DMS153 treated with DMSO at 0.1 percent for 48 hours (cell line): Measurements from ENCODE around the gene CSTF1.
"Not testable (repeated sequence)": the region's sequence is repeated elsewhere in the genome, so short reads cannot be mapped to it uniquely, and the experiment has no call there.

Experiments
- DNase-seq: peaks from one replicate; lab custom pipeline; 2025; ENCODE audit not compliant: unreplicated experiment; lab: John Stamatoyannopoulos, UW

CSTF1 gene

DNA sequence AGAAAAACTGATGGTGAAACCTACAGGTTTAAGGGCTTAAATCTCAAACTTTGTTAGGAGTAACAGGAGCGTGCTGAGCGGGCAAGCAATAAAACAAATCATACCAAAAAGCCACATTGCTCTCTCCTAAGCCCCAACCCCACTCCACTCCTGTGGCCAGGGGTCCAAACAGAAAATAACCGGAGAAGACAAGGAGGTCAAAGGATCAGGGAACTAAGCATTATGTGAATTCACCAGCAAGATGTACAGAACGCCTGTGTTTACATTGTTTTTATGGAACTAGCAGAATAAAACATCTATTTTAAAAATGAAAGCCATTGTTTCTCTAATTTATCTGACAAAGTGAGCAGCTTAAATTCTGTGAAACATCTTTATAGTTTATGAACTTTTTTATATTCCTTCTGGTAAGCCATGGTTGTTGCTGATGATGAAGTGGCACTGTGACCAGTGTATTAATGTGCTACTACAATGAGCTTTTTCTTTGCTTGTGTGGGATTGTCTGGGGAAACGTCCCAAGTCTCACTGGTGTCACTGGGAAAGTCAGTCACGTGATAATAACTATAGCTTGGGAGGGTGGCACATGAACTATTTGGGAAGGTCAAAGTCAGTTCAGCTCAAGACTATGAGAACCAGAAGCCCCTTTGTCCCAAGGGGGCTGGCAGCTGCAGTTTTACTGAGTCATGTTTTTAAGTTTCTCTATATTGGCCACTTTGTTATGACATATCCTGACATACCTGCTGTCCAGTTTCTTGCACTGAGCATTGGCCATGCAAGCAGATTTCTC lies 23.9 kb upstream of the CSTF1 start:
- DNase-seq: no peak

DNA sequence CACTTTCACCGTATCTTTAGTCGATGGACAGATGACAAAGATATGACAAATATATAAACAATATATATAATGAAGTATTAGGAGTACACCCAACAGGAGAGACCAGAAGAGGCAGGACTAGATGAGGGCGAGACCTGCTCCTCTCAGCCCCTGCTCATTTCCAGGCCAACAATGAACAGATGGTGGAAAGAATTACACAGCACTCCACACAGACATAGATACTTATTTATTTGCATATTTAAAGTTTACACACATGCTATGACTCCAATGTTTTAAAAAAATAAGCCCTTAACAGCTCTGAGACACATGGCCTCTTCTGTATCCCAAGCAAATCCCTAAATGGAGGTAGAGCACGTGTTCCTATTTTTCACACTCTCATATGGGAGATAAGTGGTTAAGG lies 23.3 kb upstream of the CSTF1 start:
- DNase-seq: no peak

- no peak for DNase-seq
These were observed 20.5 kb upstream of the CSTF1 start for GRCh38 chr20:56371977-56372376.

GRCh38 chr20:56372850-56373249 lies 19.6 kb upstream of the CSTF1 start:
- DNase-seq: no peak

DNA sequence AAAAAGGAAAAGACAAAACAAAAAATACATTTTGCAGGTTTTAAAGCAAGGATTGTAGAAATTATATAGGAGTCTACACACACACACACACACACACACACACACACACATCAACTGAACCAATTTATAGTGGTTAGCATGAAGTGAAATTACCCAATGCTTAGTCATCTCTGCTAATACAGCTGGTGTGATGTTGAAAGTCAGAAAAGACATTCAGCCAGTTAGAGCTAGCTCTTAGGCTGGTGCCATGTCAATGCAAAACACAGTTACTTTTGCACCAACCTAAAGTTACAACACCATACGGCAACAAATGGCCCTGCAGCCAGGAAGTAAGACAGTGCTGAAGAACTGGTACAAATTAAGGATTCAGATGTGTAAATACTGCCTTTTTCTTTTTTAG lies 18.5 kb upstream of the CSTF1 start:
- no peak for DNase-seq

GRCh38 chr20:56376331-56376730 lies 16.1 kb upstream of the CSTF1 start:
- DNase-seq: no peak

GRCh38 chr20:56378386-56378785 lies 14.1 kb upstream of the CSTF1 start:
- DNase-seq: no peak

GRCh38 chr20:56380375-56380774 lies 12.1 kb upstream of the CSTF1 start:
- no peak for DNase-seq

- DNase-seq: no peak
These were observed 10.9 kb upstream of the CSTF1 start for GRCh38 chr20:56381501-56381900.

GRCh38 chr20:56382696-56383095 lies 9.7 kb upstream of the CSTF1 start:
- DNase-seq: no peak

DNA sequence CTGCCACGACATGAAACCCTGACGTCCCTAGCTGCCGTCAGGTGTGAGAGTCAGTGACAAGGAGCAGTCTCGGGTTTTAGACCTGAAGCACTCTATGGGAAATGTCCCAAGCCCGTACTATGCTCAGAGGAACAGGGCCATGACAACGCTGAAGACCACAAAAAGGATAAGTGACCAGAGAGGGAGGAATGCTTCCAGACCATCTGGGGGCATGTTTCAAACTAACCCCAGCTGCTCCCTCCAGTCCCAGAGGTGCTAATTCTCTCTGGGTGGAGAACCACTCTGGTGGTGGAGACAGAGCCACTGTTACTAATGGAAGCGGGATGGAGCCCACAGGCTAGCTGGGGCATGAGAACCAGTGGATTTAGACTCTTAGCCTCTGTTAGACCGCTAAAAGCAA lies 9.1 kb upstream of the CSTF1 start:
- no peak for DNase-seq

GRCh38 chr20:56385130-56385529 lies 7.3 kb upstream of the CSTF1 start:
- no peak for DNase-seq

- no peak for DNase-seq
These were observed 6.2 kb upstream of the CSTF1 start for GRCh38 chr20:56386219-56386618.

GRCh38 chr20:56388882-56389281 lies 3.6 kb upstream of the CSTF1 start:
- DNase-seq: no peak

- no peak for DNase-seq
These were observed 2.6 kb upstream of the CSTF1 start for GRCh38 chr20:56389807-56390206.

- DNase-seq: not testable (repeated sequence)
These were observed 2.0 kb upstream of the CSTF1 start for GRCh38 chr20:56390396-56390795.

GRCh38 chr20:56391037-56391436 lies 1.4 kb upstream of the CSTF1 start:
- DNase-seq: no peak

DNA sequence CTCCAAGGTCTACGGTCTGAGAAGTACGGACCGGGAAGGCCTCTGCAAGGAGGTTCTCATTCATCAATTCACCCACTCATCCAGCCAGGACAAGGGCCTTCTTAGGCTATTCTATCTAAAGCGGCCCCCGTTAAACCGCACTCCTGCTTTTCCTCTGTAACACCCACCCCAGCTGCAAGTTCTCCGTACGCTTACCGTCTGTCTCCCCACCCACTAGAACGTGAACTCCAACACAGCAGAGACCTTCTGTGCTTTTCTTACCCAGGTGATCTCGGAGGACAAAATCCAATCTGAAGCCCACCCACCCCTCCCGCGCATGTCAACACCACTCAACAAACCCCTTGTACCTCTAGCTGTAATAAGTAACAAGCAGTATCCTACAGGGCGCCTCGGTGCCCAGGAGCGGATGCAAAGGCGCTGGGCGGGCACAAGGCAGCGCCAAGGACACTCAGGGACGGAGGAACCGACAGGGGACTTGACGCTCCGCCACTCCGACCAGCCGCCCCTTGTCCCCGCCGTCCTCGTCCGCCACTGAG lies 781 bp upstream of the CSTF1 start:
- DNase-seq: no peak

GRCh38 chr20:56392881-56393482 lies 537 bp downstream of the CSTF1 start:
- no peak for DNase-seq

- DNase-seq: no peak
These were observed 1.2 kb downstream of the CSTF1 start for GRCh38 chr20:56393653-56394052.

- no peak for DNase-seq
These were observed 2.7 kb downstream of the CSTF1 start for GRCh38 chr20:56395166-56395565.

- no peak for DNase-seq
These were observed 7.7 kb downstream of the CSTF1 start for GRCh38 chr20:56400001-56400640.
